K562 (cell line): ENCODE measurements around the gene TEX35. TPM values are rescaled to one million over a fixed set of nuclear protein-coding genes. Genes with fewer than 3 reads are reported as not detected.

Experiments used
- ATAC-seq: fragments of 200-7000 bp; cut with Tn5 transposase; 3 replicates; pipeline ENCODE4 v1.9.1; 2020; ENCODE audit warnings: moderate library complexity
- BruUV-seq: library from RNA; stranded (reverse); fragments of 400-500 nt; replicated peaks from 2 replicates; lab custom pipeline; 2021; lab: Mats Ljungman, UMichigan
- CTCF ChIA-PET: fragments of 300-600 bp; formaldehyde crosslinking; extraction: SDS; loops from one replicate; lab custom pipeline; 2021; ENCODE audit warnings: low intra/inter-chr PET ratio; lab: Yijun Ruan, JAX
- POLR2A ChIA-PET: fragments of 300-600, 350-650 bp; sonication (Branson Sonifier 250); formaldehyde crosslinking; extraction: SDS; loops from one replicate; lab custom pipeline; 2021; ENCODE audit warnings: antibody characterized with exemption, inconsistent platforms; lab: Yijun Ruan, JAX
- DNase-seq, 4 experiments: peaks; one replicate each; pipeline versions ENCODE4 v3.0.0 to v3.0.0-alpha.2; 2011 to 2018; ENCODE audit warnings: low spot score in 3 of 4, mixed read lengths in 3 of 4; ENCODE audit errors: extremely low read depth in 1 of 4
- FAIRE-seq: peaks from 2 replicates; lab custom pipeline; 2011; peaks lifted over from hg19 to GRCh38; lab: Jason Lieb, UNC
- H2AFZ ChIP-seq: 2 replicates; pipeline ENCODE4 v1.6.0; 2011; ENCODE audit warnings: low read depth, low read length, control low read depth, inconsistent platforms
- H3K27ac ChIP-seq: fragments of 200-600 bp; 3 replicates; pipeline ENCODE4 v1.8.0; 2011; ENCODE audit warnings: low read depth, mild to moderate bottlenecking, control low read depth, inconsistent platforms, low read length, moderate library complexity, mixed read lengths; ENCODE audit errors: extremely low read depth
- H3K27me3 ChIP-seq, 2 experiments: fragments of 300-600 bp in 1 of 2; 2 replicates in 1 of 2; 3 replicates in 1 of 2; pipeline versions ENCODE4 v1.6.0 to v1.8.0; 2011; ENCODE audit warnings: inconsistent platforms in 2 of 2, low read length in 2 of 2, mild to moderate bottlenecking in 1 of 2, mixed read lengths in 1 of 2, moderate library complexity in 1 of 2; ENCODE audit not compliant: control insufficient read depth in 2 of 2, insufficient read depth in 2 of 2
- H3K36me3 ChIP-seq: fragments of 300-600 bp; 3 replicates; pipeline ENCODE4 v1.8.0; 2011; ENCODE audit warnings: mild to moderate bottlenecking, low read length, inconsistent platforms; ENCODE audit not compliant: control insufficient read depth, insufficient read depth
- H3K4me1 ChIP-seq, 2 experiments: fragments of 200-600 bp in 1 of 2; replicated peaks in 1 of 2; 2 replicates in 1 of 2; 3 replicates in 1 of 2; pipeline versions ENCODE4 v1.5.1 to v1.8.0; 2011; ENCODE audit warnings: inconsistent platforms in 2 of 2, low read length in 2 of 2, mild to moderate bottlenecking in 1 of 2, mixed read lengths in 1 of 2, moderate library complexity in 1 of 2; ENCODE audit not compliant: control insufficient read depth in 2 of 2, insufficient read depth in 2 of 2
- H3K4me2 ChIP-seq: 2 replicates; pipeline ENCODE4 v1.6.1; 2011; ENCODE audit warnings: low read length, control low read depth, inconsistent platforms, mixed read lengths; ENCODE audit not compliant: insufficient read depth
- H3K4me3 ChIP-seq: fragments of 200-600 bp; sonication (generic), shearing (Covaris generic); 2 replicates; pipeline ENCODE4 v1.5.1; 2016; ENCODE audit warnings: control low read depth, inconsistent platforms
- H3K79me2 ChIP-seq: fragments of 200-600 bp; 3 replicates; pipeline ENCODE4 v1.8.0; 2011; ENCODE audit warnings: low read length, inconsistent platforms; ENCODE audit not compliant: control insufficient read depth, insufficient read depth
- H3K9ac ChIP-seq, 2 experiments: 2 replicates each; pipeline versions ENCODE4 v1.6.0 to v1.6.1; 2011; ENCODE audit warnings: low read depth in 2 of 2, low read length in 2 of 2, control low read depth in 1 of 2, inconsistent platforms in 1 of 2, mild to moderate bottlenecking in 1 of 2, mixed read lengths in 1 of 2; ENCODE audit not compliant: insufficient read depth in 1 of 2
- H3K9me1 ChIP-seq: one replicate; pipeline ENCODE4 v1.6.0; 2011; ENCODE audit warnings: inconsistent platforms, mild to moderate bottlenecking, low read length, moderate library complexity; ENCODE audit not compliant: control insufficient read depth, insufficient read depth
- H3K9me3 ChIP-seq: replicated peaks from 2 replicates; pipeline ENCODE4 v1.5.1; 2011; ENCODE audit warnings: low read depth, low read length, inconsistent platforms; ENCODE audit not compliant: control insufficient read depth, insufficient read depth
- H4K20me1 ChIP-seq: replicated peaks from 2 replicates; pipeline ENCODE4 v1.6.1; 2011; ENCODE audit warnings: low read length, inconsistent platforms, mixed read lengths; ENCODE audit not compliant: control insufficient read depth, insufficient read depth
- EWSR1 ChIP-seq: fragments of 450-650 bp; IDR thresholded peaks from 2 replicates; pipeline ENCODE4 v1.6.1; 2018; ENCODE audit warnings: borderline replicate concordance, mild to moderate bottlenecking, low read depth, moderate library complexity; ENCODE audit not compliant: partially characterized antibody
- HNRNPL ChIP-seq: fragments of 200-400 bp; formaldehyde crosslinking; IDR thresholded peaks from 2 replicates; pipeline ENCODE4 v1.6.1; 2017; ENCODE audit warnings: low read depth, mild to moderate bottlenecking, low read length
- NR2C2 ChIP-seq, 2 experiments: fragments of 200-800 bp in 1 of 2; sonication (Bioruptor generic) in 1 of 2; sonication (generic) in 1 of 2; formaldehyde crosslinking in 1 of 2; IDR thresholded peaks; 2 replicates each; pipeline versions ENCODE4 v1.6.1 to v1.8.0; 2016 to 2022; ENCODE audit warnings: mild to moderate bottlenecking in 1 of 2, missing compliant biosample characterization in 1 of 2, missing genetic modification characterization in 1 of 2, missing genetic modification reagents in 1 of 2
- PHTF2 ChIP-seq: fragments of 250-450 bp; sonication (Bioruptor Pico); IDR thresholded peaks from 2 replicates; pipeline ENCODE4 v1.5.0; 2021; ENCODE audit warnings: mild to moderate bottlenecking
- RAD51 ChIP-seq: fragments of 450-650 bp; IDR thresholded peaks from 2 replicates; pipeline ENCODE4 v1.7.1; 2016; ENCODE audit warnings: low read depth, mild to moderate bottlenecking, borderline replicate concordance
- ZFP1 ChIP-seq: fragments of 450-650 bp; formaldehyde crosslinking; IDR thresholded peaks from 2 replicates; pipeline ENCODE4 v1.4.0; 2020; ENCODE audit warnings: mild to moderate bottlenecking, mixed read lengths
- ZNF444 ChIP-seq: fragments of 250-450 bp; sonication (Bioruptor Pico); IDR thresholded peaks from 2 replicates; pipeline ENCODE4 v1.4.0; 2020; ENCODE audit warnings: mild to moderate bottlenecking, moderate library complexity
- ZNF561 ChIP-seq: fragments of 450-650 bp; formaldehyde crosslinking; conservative IDR thresholded peaks from 2 replicates; pipeline ENCODE4 v1.4.0; 2020; ENCODE audit warnings: mild to moderate bottlenecking, moderate library complexity
- WGBS: fragments of 100-300 bp; shearing (Covaris generic); methylation state at CpG from one replicate; pipeline ENCODE4 v1.1.6; 2016; ENCODE audit warnings: low coverage, mixed read lengths; ENCODE audit not compliant: insufficient coverage; ENCODE audit errors: missing lambda C conversion rate; 5-methylcytosine and 5-hydroxymethylcytosine counted together
- in situ Hi-C: fragments of 300-500 bp; cut with MboI; formaldehyde crosslinking; loops from 4 replicates; pipeline ENCODE4 v1.15.0; 2018; ENCODE audit warnings: inconsistent platforms, mixed read lengths
- intact Hi-C: fragments of 100-400 bp; cut with micrococcal nuclease; formaldehyde crosslinking; loops from 2 replicates; pipeline ENCODE4 v1.14.2; 2022
- polyA plus RNA-seq, 8 experiments: library from polyadenylated mRNA; depleted of rRNA in 4 of 8; stranded (reverse) in 5 of 8; unstranded in 3 of 8; fragments of >200 nt; fragmentation: Nextera tagmentation in 2 of 8; fragmentation: Illumina TruSeq in 1 of 8; extraction: Ambion mirVana in 2 of 8; extraction: Trizol in 1 of 8; gene quantifications; 2 replicates each; pipeline versions ENCODE4 v1.2.1 to v1.2.3, GENCODE V29; 2011 to 2014; ENCODE audit warnings: inconsistent platforms in 1 of 8, missing spikeins in 1 of 8
- total RNA-seq, 7 experiments: library from RNA; depleted of rRNA in 6 of 7; stranded (reverse); fragments of >200 nt in 6 of 7; fragmentation: Illumina TruSeq in 2 of 7; extraction: Trizol in 2 of 7; gene quantifications; 2 replicates each; pipeline versions ENCODE4 v1.2.1 to v1.2.3, GENCODE V29; 2011 to 2021; ENCODE audit warnings: low replicate concordance in 1 of 7
- TF ChIP-seq, protein P1 (sequence below): fragments of 250-450 bp; sonication (Bioruptor Pico); IDR thresholded peaks from 2 replicates; pipeline ENCODE4 v1.4.0; 2020; ENCODE audit warnings: mild to moderate bottlenecking
- TF ChIP-seq, protein P2 (sequence below): fragments of 250-450 bp; sonication (Bioruptor Pico); IDR thresholded peaks from 2 replicates; pipeline ENCODE4 v1.5.1; 2021; ENCODE audit warnings: mild to moderate bottlenecking

Gene TEX35
- total and polyA plus RNA-seq, 9 of the 15 experiments (the other 6 are each of a cell fraction or from before 2014, with no cell fraction given): not detected

DNA sequence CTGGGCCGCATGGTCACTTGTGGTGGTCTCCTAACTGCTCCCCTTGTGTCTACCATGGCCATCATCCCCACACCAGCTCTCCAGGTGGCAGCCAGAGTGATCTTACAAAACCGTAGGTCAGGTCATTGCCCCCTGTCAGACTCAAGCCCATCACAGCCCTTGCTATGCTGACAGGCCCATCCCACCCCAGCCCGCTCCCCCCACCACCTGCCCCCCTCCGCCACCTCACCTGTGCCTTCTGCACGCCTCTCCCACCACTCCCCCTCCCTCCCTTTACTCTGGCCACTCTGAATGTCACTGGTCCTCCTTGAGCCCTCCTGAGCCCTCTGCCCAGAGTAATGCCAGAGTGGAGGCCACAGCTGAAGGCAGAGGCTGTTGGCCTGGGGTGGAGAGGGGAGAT lies 28.5 kb downstream of the TEX35 start:
- POLR2A ChIA-PET: interaction anchor here (0.7 kb wide), 1 partner anchor 128 kb away, joined by 3 read pairs; no protein-coding TSS in a partner anchor
- Histone ChIP-seq H3K27me3 (peaks cover 25 to 58% of the 10 kb centered on the region in 2 experiments), H3K9me1 (peaks cover 5% of the 10 kb centered on the region), H3K79me2 (no peaks in the 10 kb centered on the region), H3K27ac (no peak overlapping the region), H3K4me2 (no peak overlapping the region), H3K4me3 (no peak overlapping the region), H4K20me1 (no peaks in the 10 kb centered on the region; the same call in 1 of the 2 replicates), H3K9me3 (no peaks in the 10 kb centered on the region), H3K9ac (no peak overlapping the region), H2AFZ (no peak overlapping the region; the same call in 1 of the 2 replicates), H3K36me3 (no peaks in the 10 kb centered on the region), H3K4me1 (peaks cover 0 to 16% of the 10 kb centered on the region in 2 experiments; a peak in 4 of 5 replicates)
- 22% methylated on average over 4 of the region's 5 CpGs for WGBS
- intact Hi-C loops (loop anchor here (5.0 to 10.0 kb wide), 2 partner anchors 541 to 833 kb away; partner anchors contain the start of gene TOR3A), in situ Hi-C loops (loop anchor here (25.0 kb wide), 1 partner anchor 821 kb away; the partner anchor contains the start of gene AXDND1)
- TF ChIP-seq EWSR1 (no peak), HNRNPL (no peak)
- ATAC-seq (no peak), DNase-seq (no peak), FAIRE-seq (no peak)
- CTCF ChIA-PET: interaction anchor here (2.7 kb wide), 1 partner anchor 212 kb away, joined by 15 read pairs; no protein-coding TSS in a partner anchor
- no TSS peak for BruUV-seq

DNA sequence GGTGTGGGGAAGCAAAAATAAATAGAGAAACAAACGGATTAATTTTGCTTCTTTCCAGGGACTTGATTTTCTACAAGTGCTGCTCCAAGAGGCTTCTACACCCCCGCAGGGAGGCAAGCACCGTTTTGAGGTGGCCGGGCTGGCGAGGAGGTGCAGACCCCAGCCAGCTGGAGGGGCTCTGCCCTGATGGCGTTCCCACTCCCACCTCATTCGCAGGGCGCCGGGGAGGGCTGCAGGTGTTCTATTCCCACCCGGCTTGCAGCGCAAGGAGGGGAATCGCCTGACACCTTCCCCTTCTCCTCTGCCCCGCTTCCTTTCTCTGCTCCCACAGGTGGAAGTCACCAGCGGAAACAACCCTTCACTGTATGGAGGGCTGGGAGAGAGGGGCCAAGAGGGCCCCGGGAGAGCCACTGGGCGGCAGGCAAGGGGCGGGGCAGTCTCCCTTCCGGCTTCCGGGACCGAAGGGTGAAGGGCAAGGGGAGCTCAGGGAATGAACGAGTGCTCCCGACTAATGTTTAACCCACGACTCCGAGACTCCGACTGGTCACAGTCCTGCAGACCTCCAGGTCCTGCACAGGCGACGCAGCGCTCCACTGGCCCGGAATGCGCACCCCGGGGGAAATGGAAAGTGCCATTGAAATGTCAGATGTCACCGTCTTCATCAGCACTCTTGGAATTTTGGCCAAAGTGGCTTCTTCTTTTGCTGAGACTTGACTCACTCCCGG lies 29.1 kb downstream of the TEX35 start:
- Histone ChIP-seq H3K27ac (no peak overlapping the region), H3K4me3 (peak overlapping the region; percentile 51), H3K4me1 (peaks cover 0 to 16% of the 10 kb centered on the region in 2 experiments; a peak in 4 of 5 replicates), H3K9me1 (peaks cover 5% of the 10 kb centered on the region), H3K4me2 (peak overlapping the region; percentile 82), H2AFZ (peak overlapping the region; percentile 97), H3K9me3 (no peaks in the 10 kb centered on the region), H3K27me3 (peaks cover 24 to 52% of the 10 kb centered on the region in 2 experiments), H4K20me1 (no peaks in the 10 kb centered on the region; the same call in 1 of the 2 replicates), H3K36me3 (no peaks in the 10 kb centered on the region), H3K79me2 (no peaks in the 10 kb centered on the region), H3K9ac (peak overlapping the region; percentile 39 to 57; a peak in 3 of 4 replicates)
- ChIA-PET POLR2A (no interaction called here), CTCF (interaction anchor here (0.9 to 2.7 kb wide), 3 partner anchors 212 to 1268 kb away, joined by 4 to 15 read pairs (median 5); no protein-coding TSS in a partner anchor)
- no TSS peak for BruUV-seq
- WGBS: 24% methylated on average over 28 of the region's 33 CpGs
- in situ Hi-C loops: loop anchor here (25.0 kb wide), 1 partner anchor 820 kb away; the partner anchor contains the start of gene AXDND1
- DNase-seq: peak; percentile 21 to 58 (median 47)
- FAIRE-seq: no peak
- intact Hi-C loops: loop anchor here (1.0 to 10.0 kb wide), 4 partner anchors 211 to 833 kb away; partner anchors contain the start of gene TOR3A
- peak; percentile 62 for ATAC-seq
- TF ChIP-seq ZNF561 (CRISPR knock-in tag): no peak
- no peak for TF ChIP-seq NR2C2 (CRISPR knock-in tag; IDR thresholded peaks at IDR 0.05)
- TF ChIP-seq NR2C2 (tag; IDR thresholded peaks at IDR 0.05): peak; percentile 79
- no peak for TF ChIP-seq RAD51
- no peak for TF ChIP-seq ZFP1
- TF ChIP-seq, protein P1, sequence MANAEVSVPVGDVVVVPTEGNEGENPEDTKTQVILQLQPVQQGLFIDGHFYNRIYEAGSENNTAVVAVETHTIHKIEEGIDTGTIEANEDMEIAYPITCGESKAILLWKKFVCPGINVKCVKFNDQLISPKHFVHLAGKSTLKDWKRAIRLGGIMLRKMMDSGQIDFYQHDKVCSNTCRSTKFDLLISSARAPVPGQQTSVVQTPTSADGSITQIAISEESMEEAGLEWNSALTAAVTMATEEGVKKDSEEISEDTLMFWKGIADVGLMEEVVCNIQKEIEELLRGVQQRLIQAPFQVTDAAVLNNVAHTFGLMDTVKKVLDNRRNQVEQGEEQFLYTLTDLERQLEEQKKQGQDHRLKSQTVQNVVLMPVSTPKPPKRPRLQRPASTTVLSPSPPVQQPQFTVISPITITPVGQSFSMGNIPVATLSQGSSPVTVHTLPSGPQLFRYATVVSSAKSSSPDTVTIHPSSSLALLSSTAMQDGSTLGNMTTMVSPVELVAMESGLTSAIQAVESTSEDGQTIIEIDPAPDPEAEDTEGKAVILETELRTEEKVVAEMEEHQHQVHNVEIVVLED (CRISPR knock-in tag): no peak
- no peak for TF ChIP-seq ZNF444 (CRISPR knock-in tag)
- TF ChIP-seq PHTF2 (CRISPR knock-in tag): no peak
- TF ChIP-seq, protein P2, sequence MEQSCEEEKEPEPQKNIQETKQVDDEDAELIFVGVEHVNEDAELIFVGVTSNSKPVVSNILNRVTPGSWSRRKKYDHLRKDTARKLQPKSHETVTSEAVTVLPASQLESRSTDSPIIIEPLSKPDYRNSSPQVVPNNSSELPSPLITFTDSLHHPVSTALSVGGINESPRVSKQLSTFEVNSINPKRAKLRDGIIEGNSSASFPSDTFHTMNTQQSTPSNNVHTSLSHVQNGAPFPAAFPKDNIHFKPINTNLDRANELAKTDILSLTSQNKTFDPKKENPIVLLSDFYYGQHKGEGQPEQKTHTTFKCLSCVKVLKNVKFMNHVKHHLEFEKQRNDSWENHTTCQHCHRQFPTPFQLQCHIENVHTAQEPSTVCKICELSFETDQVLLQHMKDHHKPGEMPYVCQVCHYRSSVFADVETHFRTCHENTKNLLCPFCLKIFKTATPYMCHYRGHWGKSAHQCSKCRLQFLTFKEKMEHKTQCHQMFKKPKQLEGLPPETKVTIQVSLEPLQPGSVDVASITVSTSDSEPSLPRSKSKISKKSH: no peak
